Left forelimb (tissue), 1 donor: ENCODE data around the gene KRT28.

ENCODE experiments used
- DNase-seq: peaks from one replicate; pipeline ENCODE4 v3.0.0-alpha.2; 2018; ENCODE audit warnings: low spot score

The KRT28 gene, protein sequence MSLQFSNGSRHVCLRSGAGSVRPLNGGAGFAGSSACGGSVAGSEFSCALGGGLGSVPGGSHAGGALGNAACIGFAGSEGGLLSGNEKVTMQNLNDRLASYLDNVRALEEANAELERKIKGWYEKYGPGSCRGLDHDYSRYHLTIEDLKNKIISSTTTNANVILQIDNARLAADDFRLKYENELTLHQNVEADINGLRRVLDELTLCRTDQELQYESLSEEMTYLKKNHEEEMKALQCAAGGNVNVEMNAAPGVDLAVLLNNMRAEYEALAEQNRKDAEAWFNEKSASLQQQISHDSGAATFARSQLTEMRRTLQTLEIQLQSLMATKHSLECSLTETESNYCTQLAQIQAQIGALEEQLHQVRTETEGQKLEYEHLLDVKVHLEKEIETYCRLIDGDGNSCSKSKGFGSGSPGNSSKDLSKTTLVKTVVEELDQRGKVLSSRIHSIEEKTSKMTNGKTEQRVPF

DNA sequence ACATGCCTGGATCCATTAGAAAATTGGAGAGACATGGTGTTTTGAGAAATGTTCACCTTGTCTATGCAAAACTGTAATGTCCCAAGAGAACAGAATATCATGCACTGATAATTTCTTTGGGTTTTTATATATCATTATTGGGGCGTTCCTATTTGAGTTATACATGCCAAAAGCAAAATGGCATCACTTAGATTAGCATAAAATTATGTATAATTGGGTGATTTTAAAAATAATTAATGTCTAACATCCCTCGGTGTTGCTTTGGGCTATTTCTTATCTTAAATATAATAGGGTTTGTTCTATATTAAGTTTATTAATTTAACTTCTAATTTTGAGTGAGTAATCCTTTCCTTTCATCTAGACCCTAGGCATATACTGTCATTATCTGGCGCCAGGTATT is at the start of gene KRT28:
KRT28 (minus strand) TSS at position 101 of the 400 bp plus-strand sequence; CDS start at position 35, 66 bp downstream.
- DNase-seq: no peak

DNA sequence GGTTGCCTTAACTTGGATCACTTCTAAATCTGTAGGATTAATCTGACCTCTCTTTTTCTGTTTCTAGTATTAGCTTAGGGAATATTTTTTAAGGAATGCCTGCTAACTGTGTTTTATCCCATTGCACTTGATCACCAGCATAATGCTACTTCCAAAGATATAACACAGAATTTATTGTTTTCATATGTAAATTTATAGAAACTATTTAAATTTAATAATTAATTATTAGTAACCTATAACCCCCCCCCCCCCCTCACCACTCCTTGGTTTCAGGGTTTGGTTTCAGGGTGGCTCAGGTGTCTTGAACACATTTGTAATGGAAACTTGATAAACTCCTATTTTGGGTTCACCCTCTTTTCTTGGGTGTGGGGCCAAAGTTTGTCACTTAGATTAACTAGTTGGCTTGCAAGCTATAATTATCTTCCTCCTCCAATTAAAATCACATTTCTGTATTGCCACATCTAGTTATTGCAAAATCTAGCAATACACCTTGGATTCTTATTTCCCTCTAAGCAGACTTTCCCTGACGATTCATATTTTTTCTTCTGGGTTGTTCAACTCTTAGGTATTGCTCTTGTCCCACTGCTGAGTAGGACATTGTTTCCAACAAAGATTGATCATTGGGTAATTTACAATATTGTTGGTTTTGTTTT is 49.0 kb upstream of the KRT28 start:
- DNase-seq: no peak

DNA sequence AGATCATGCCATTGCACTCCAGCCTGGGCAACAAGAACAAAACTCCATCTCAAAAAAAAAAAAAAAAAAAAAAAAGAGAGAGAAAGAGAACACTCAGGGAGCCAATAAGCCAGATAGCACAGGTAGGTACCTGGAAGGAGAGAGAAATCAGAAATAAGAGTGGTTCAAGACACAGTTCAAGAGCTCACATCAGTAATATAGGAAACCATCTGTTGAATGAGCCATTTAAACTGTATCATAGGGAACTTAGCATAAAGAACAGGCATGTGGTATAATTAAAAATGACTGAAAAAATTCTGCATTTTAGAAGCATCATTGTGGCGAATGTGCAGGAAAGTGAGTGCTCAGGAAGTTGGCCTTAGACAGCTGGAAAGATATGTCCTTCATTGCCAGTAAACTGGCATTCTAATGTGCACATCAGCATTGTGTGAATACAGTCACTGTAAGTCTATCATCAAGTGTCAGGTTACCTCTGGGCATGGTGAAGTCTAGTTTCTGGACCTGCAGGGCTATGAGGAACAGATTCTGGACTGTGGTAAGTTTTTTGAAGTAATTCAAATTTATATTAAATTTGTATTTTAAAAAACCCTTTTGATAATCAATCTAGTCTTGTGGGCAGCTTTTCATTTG is 46.9 kb upstream of the KRT28 start:
- no peak for DNase-seq

DNA sequence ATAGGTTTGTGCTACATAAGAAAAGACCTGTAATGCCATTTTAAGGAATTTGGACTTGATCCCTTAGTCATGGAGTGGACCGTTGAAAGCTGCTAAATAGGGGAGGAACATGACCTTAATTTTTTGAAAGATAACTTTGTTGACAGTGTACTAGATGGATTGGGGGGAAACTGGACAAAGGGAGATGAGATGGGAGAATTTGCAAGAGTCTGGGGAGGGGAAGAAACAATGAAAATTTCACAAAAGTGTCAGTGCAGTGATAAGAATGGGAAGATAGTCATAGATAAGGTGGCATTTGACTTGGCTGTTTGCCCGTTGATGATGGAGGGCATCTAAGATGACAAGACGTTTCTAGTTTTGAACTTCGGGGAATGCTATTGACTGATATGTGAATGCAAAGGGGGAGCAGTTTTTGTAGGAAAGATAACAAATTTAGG is 44.9 kb upstream of the KRT28 start:
- no peak for DNase-seq

DNA sequence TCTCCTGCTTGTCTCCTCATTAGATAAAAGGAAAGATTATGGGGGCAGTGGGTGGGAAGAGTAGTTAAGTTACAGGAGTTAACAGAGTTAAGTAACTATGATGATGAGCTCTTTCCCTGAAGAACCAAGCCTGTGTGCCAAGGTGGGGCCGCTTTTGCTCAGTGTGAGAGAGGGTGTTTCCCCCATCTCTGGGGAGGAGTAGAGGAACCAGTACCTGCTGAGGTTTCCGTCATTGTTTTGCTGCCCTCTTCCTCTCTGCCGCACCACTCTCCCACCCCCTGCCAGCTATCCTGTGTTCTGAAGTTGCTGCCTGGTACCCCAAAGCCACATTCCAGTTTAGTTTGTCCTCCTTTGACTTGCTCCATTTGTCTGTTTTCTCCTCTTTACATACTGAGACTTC is 43.5 kb upstream of the KRT28 start:
- no peak for DNase-seq

DNA sequence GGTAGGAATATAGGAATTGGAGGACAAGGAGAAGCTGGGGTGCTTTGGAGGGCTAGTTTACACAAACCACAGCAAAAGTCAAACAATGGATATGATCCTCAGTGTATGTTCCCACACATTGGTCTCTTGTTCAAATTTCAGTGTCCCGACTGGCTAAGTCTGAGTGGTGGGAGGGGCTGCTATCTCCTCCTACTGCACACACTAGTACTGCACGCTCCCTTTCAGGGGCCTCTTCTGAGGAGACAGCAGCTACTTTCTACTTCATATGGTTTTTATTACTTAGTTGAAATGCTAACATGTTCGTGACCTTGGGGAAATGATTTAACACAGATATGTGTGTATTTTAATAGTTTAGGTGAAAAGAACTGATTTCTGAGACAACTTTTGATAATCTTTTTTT is 41.5 kb upstream of the KRT28 start:
- no peak for DNase-seq

DNA sequence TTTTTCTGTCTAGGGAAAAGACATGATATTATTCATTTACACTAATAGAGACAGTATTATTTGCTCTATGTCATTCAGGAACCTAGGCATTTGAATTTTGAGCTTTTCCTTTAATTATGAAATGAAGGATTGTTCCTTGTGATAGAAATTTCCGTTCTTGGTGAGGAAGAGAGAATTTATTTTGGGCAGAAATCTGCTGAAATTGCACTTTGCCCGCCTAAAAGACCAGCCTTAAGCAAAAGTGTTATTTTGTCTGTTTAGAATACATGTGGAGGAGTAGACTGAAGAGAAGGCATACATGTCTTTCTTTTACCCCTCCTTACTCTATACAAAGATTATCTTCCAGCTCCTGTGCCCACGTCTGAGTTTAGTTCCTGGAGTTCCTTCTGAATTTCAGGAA is 39.4 kb upstream of the KRT28 start:
- DNase-seq: no peak

DNA sequence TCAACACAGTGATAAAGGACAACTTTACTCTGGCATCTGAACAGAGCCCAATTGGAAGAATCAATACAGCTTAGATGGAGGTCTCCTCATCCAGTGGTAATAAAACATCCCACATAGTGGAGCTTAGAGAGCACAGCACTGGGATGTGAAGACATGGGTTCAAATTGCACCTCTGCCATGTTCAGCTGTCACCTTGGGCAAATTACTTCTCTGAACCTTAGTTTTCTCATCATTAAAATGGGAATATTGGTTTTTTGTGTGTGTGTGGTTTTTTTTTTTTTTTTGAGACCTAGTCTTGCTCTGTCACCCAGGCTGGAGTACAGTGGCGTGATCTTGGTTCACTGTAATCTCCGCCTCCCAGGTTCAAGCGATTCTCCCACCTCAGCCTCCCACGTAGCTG is 36.3 kb upstream of the KRT28 start:
- no peak for DNase-seq

DNA sequence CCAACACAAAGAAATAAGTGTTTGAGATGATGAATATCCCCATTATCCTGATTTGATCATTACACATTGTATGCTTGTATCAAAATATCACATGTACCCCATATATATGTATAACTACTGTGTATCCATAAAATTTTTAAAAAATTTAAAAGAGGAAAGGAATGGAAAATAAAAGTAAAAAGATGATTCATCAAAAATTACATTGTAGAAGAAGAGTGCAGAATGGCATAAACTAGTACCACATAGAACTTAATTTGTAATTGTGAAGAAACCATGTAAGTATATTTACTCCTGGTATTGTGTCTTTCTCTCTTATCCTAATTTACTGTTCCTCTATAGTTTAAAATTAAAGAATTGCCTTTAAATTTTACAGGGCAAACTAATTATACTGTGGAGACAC is 34.1 kb upstream of the KRT28 start:
- no peak for DNase-seq

DNA sequence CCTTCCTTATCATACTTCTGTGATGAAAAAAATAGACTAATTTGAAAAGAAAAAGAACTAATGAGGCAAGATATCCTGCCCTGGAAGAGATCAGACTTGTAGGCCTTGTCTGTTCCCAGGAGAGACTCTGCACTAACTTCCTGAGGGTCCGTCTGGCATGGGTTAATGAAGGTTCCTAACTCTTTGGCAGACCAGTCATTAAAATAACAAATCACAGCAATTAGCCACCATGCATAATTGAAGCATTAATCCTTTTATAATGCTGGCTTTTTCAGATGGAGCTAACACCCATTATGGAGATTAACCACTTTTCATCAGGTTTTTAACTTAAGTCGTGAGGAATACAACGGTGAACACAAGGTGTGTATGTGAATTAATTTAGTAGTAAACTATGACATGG is 33.1 kb upstream of the KRT28 start:
- DNase-seq: no peak

DNA sequence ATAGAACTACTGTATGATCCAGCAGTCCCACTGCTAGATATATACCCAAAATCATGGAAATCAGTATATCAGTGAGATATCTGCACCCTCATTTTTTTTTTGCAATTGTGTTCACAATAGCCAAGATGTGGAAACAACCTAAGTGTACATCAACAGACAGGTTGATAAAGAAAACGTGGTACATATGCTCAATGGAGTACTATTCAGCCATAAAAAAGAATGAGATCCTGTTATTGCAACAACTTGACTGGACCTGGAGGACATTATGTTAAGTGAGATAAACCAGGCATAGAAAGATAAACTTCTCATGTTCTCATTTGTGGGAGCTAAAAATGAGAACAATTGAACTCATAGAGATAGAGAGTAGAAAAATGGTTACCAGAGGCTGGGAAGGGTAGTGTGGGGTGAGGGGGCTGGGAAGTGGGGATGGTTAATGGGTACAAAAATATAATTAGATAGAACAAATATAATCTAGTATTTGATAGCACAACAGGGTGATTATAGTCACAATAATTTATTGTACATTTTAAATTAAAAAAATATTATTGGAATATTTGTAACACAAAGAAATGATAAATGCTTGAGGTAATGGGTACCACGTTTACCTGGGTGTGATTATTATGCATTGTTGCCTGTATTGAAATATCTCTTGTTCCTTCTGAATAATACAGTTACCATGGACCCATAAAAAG is 30.5 kb upstream of the KRT28 start:
- DNase-seq: no peak

DNA sequence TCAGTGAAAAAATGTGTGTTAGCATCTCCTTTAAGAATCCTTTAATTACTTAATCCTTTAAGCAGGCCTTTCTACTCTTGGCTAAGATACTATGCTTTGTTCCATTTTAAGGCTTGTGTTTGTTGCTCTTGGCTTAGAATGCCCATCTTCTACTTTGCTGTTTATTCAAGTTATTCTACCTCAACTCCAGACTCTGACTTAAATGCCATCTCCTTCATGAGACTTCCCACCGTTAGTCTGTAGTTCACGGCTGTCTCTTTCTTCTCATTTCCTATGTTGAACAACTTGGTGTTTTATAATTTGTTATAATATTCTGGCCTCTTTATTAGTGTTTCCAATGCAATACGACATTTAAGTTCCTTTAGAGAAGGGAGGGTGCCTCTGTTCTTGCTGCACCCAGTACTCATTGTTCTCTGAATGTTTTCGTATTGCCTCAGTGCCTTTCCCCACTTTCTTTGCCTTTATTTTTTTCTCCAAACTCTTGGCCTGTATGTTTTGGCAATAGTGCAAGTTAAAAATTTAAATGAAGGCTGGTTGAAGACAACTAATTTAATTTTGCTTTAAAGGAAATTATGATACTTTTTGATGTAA is 28.8 kb upstream of the KRT28 start:
- DNase-seq: no peak

DNA sequence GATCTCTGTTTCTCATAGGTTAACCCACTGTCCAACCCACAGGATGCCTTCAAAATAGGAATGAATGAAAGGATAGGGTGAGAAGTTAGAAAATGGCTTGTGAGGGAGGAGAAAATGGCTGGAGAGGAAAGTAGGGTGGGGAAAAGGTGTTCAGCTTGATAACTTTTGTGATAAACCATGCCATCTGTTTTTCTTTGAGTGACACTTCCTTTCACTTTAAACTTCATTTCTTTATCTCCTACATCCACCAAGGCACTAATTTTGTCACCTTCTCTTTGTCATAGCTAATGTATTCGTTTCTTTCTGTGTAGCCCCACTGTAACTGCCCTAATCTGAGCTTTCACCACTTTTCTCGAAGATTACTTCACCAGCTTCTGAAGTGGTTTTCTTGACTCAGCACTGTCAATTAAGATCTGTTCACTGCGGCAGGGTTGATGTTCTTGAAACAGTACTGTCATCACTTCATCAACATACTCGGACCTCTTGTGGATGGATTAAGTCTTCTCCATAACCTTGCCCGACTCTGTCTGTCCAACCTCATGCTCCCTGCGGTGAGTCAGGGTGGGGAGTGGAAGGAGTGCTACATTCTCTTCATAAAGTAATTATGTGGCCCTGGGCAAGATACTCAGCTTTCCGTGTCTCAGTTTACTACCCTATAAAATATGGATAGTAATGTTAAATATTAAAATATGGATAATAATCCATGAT is 28.1 kb upstream of the KRT28 start:
- no peak for DNase-seq

DNA sequence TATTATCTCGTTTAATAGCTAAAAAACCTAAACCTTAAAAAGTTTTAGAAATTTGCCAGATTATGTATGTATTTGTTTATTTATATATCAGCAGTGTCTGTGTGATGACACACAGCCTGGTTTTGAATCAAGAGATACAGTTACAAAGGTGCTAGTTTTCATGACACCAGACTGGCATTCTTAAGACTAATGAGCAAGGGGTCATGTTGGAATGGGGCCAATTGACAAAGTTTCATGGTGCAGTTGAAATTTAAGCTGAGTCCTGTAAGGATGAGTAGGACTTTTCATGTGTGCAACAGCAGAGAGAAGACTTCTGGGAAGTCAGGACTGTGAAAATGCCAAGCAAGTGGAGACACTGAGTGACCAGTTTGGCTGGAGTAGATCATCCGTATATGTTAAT is 25.8 kb upstream of the KRT28 start:
- DNase-seq: no peak

DNA sequence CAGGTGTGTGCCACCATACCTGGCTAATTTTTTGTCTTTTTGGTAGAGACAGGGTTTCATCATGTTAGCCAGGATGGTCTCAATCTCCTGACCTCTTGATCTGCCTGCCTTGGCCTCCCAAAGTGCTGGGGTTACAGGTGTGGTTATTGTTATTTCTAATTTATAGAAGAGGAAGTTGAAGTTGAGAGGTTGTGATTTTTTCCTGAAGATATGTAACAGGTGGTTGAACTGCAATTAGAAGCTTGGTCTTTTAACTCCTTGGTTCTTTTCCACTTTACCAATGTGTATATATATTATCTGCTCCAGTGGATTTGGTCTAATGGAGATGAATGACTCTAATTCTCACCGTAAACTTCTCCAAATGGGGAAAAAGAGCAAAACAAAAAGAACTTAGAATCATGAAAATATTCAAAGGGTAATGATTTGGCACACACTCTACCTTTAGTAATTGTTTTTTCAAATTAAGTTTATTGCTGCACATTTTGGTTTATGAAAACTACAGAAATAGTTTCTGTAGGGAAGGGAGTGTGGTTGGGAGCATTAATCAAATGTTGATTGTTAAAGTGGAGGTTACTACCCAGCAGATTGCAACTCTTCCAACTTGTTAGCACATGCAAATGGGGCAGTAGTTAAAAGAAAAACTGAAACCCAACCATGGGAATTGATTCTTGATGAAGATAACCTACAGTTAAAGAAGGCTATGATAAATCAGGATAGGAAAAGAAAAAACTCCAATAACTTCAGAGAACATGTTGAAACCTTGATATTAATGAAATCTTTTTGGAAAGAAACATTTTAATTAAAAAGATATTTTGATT is 24.5 kb upstream of the KRT28 start:
- DNase-seq: no peak

DNA sequence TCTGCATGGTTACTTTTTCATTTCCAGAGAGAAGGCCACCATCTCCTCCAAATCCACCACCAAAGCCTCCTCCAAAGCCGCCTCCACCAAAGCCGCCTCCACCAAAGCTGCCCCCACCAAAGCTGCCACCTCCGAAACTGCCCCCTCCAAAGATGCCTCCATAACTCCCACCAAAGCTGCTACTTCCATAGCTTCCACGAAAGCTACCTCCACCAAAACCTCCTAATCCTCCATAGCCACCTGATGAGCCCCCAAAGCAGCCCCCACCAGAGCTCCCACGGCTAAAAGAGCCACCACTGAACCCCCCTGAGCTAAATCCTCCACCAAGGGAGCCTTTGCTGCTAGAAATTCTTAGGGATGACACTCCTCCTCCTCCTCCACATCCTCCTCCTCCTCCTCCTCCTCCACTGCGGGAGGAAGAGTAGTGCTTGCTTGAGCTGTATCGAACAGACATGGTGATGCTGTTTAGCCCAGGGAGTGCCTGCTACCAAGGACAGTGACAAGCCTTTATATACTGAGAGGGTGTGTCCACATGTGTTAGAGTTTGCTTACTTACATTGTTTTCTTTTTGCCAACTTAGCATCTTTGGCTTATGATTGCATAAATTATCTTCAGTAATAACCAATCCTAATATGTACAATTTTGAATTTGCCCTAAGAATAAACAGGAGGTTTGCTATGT is 22.5 kb upstream of the KRT28 start, which contains the start of gene KRT10:
KRT10 (minus strand) TSS at position 483 of the 681 bp plus-strand sequence; CDS start at position 454, 29 bp downstream.
- no peak for DNase-seq

DNA sequence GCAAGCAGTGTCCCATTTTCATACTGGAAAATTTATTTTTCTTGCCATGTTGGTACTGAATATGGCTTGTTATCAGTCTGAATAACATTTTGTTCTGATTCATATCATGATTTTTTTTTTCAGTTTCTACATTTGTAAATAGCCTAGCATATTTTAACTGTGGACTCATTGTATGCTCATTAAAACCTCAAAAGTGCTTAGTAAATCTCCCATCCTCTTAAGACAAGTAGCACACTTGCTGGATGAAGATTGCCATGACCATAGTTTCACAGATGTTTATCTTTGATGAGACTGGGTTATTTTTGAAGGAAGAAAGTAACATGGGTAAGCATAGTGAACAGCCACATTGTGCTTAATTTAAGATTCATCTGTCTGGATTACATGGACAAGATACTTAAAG is 21.8 kb upstream of the KRT28 start:
- no peak for DNase-seq

DNA sequence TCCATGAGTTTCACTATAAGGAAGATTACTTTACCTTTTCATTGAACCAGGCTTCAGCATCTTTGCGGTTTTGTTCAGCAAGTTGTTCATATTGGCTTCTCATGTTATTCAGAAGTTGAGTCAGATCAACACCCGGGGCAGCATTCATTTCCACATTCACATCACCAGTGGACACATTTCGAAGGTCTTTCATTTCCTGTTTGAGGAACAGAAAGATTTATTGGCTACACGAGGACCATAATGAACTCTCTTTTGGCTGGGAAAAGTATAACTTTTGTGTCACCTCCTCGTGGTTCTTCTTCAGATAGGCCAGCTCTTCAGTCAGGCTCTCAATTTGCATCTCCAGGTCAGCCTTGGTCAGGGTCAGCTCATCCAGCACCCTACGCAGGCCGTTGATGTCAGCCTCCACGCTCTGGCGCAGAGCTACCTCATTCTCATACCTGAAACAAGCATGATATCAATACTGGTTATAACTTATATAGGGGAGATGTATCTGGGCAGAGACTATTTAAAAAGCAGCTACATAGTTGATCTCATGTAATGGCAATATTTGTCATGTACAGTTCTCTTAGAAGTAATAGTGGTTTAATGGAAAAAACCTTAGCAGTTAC is 20.6 kb upstream of the KRT28 start:
- DNase-seq: no peak

DNA sequence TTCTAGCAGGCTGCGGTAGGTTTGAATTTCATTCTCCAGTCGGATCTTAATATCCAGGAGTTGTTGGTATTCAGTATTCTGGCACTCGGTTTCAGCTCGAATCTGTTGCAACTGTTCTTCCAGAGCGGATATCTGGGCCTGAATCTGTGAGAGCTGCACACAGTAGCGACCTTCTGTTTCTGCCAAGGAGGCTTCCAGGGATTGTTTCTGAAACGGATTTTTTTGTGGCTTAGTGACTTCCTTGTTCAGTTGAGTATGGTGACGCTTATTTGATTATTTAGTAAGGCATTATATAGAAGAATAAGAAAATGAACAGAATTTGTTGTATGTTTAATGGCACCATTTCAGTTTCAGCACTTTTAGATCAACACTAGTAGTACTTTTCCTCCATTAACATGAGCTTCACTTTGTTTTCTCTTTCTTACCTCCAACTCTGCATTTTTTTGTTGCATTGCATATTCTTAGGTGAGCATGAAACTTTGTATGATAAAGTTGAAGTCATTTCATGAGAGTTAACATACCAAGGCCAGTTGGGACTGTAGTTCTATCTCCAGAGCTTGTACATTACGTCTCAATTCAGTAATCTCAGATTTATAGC is 19.9 kb upstream of the KRT28 start:
- DNase-seq: no peak
